ENCODE measurements around the gene ATF7. TPM values are rescaled to one million over a fixed set of nuclear protein-coding genes. Genes with fewer than 3 reads are reported as not detected.

ATF7 gene
- total RNA-seq, 5 donors from 2014 or later (not counting 1 experiment from before 2014, with no cell fraction given), result 18.9 to 29.6 (median 27.1) TPM

DNA sequence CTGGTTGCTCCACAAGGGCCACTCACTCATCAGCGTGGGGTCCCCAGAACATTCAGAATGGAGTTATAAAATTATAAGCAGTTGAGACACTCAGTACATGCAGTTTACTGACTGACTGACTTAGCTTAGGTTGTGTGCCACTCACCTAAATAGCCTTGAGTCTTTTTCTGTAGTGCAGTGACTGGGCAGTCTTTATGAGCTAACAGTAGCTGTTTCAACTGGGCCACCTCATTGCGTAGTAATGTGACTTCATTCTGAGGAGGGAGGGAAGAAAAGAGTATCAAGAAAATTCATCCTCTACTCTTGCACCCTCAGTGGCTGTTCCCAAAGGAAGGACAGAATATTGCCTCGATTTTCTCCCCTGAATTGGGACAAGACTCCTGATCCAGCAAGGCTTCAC, 103.1 kb downstream of the ATF7 start:
- DNase-seq, result no peak
- Histone ChIP-seq H3K27ac (ENCODE audit: low read length) (no peak overlapping the region), H3K4me1 (ENCODE audit: control insufficient read depth in 1 of 2, extremely low read depth in 1 of 2, insufficient read depth in 2 of 2, low read length in 2 of 2) (no peaks in the 10 kb centered on the region), H3K36me3 (ENCODE audit: control insufficient read depth in 2 of 2, extremely low read depth in 1 of 2, insufficient read depth in 1 of 2, low read length in 1 of 2) (peaks cover 3 to 61% of the 10 kb centered on the region in 2 donors), H3K27me3 (replicated peaks in 1 of 2; ENCODE audit: control insufficient read depth in 2 of 2, extremely low read depth in 1 of 2, insufficient read depth in 2 of 2, low read length in 1 of 2) (no peaks in the 10 kb centered on the region), H3K4me3 (ENCODE audit: control insufficient read depth in 1 of 2, extremely low read depth in 1 of 2, low read length in 1 of 2) (no peak overlapping the region), H3K9me3 (no peaks in the 10 kb centered on the region)
- H3K4me1 Mint-ChIP-seq, result no peaks in the 10 kb centered on the region
- H3K27ac Mint-ChIP-seq, result no peak overlapping the region
- no peak overlapping the region for H3K4me3 Mint-ChIP-seq
- ATAC-seq (replicated peaks in 1 of 4), result no peak
- POLR2A ChIA-PET, result no interaction called here
- peaks cover 51% of the 10 kb centered on the region for H3K36me3 Mint-ChIP-seq
- no peaks in the 10 kb centered on the region for H3K9me3 Mint-ChIP-seq
- no peaks in the 10 kb centered on the region for H3K27me3 Mint-ChIP-seq
- WGBS (ENCODE audit: insufficient coverage), result 83% methylated on average over 1 of the region's 3 CpGs
- CTCF ChIA-PET, result interaction anchor here in 1 of 2 donors (1.5 kb wide), 1 partner anchor 20 kb away, joined by 3 read pairs; no protein-coding TSS in a partner anchor

DNA sequence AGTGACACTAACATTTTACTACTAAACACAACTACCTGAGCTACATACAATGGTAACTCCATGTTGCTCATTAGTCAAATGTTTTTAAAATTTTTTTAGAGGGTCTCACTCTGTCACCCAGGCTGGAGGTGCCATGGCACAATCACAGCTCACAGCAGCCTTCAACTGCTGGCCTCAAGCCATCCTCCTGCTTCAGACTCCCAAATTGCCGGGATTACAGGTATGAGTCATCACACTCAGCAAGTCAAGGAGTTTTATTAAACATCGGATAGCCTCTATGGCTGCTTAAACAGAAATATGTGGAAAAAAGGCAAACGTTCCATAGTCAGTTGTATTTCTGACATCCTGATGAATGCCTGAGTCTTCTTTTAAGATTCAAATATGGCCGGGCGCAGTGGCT, 107.8 kb downstream of the ATF7 start:
- H3K4me3 Mint-ChIP-seq, result no peak overlapping the region
- no peak overlapping the region for H3K27ac ChIP-seq (ENCODE audit: low read length)
- H3K36me3 Mint-ChIP-seq, result peaks cover 55% of the 10 kb centered on the region
- H3K36me3 ChIP-seq (ENCODE audit: control insufficient read depth in 2 of 2, extremely low read depth in 1 of 2, insufficient read depth in 1 of 2, low read length in 1 of 2), result peaks cover 6 to 79% of the 10 kb centered on the region in 2 donors
- no peaks in the 10 kb centered on the region for H3K9me3 Mint-ChIP-seq
- no peak for DNase-seq
- ChIA-PET POLR2A (no interaction called here), CTCF (no interaction called here)
- WGBS (ENCODE audit: insufficient coverage), result 100% methylated on average over 5 of the region's 5 CpGs
- no peak for ATAC-seq (replicated peaks in 1 of 4)
- no peak overlapping the region for H3K27ac Mint-ChIP-seq
- H3K4me1 Mint-ChIP-seq, result no peaks in the 10 kb centered on the region
- H3K4me1 ChIP-seq (ENCODE audit: control insufficient read depth in 1 of 2, extremely low read depth in 1 of 2, insufficient read depth in 2 of 2, low read length in 2 of 2), result no peaks in the 10 kb centered on the region
- H3K27me3 ChIP-seq (replicated peaks in 1 of 2; ENCODE audit: control insufficient read depth in 2 of 2, extremely low read depth in 1 of 2, insufficient read depth in 2 of 2, low read length in 1 of 2), result no peaks in the 10 kb centered on the region
- H3K27me3 Mint-ChIP-seq, result no peaks in the 10 kb centered on the region
- H3K9me3 ChIP-seq, result no peaks in the 10 kb centered on the region
- no peak overlapping the region for H3K4me3 ChIP-seq (ENCODE audit: control insufficient read depth in 1 of 2, extremely low read depth in 1 of 2, low read length in 1 of 2)

DNA sequence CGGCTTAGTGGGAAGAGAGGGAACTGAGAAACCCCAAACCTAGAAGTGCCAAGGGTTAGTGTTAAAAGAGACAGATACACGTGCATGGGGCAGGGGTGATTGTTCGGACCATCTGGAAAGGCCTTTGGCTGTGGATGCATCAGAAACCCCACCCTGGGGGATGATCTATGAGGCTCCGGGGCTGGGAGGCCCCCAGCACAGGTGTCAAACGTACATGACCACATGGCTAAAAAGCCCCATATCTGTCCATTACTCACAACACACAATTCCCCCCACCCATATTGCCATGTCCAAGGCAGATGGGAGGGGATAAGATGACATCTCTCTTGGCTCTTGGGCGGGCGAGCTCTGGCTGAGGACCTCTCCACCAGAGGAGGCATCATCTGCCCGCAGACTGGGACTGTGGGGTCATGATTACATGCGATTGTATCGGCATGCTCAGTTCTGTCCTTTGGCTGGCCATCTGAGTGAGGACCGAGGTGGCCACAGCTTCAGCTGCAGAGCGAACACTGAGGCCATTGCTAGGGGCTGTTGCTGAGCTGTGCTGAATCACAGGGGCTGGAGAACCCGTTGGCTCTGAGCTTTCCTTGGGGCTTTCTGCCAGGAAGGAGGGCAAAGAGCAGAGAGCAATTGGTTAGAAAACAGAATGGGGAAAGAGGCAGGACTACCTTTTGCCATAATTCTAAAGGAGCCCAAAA, 109.3 kb downstream of the ATF7 start:
- Mint-ChIP-seq H3K36me3 (peaks cover 46% of the 10 kb centered on the region), H3K4me3 (no peak overlapping the region), H3K27ac (no peak overlapping the region), H3K4me1 (no peaks in the 10 kb centered on the region), H3K27me3 (no peaks in the 10 kb centered on the region), H3K9me3 (no peaks in the 10 kb centered on the region)
- 90% methylated on average over 8 of the region's 13 CpGs for WGBS (ENCODE audit: insufficient coverage)
- peaks cover 7 to 81% of the 10 kb centered on the region in 2 donors for H3K36me3 ChIP-seq (ENCODE audit: control insufficient read depth in 2 of 2, extremely low read depth in 1 of 2, insufficient read depth in 1 of 2, low read length in 1 of 2)
- H3K27me3 ChIP-seq (replicated peaks in 1 of 2; ENCODE audit: control insufficient read depth in 2 of 2, extremely low read depth in 1 of 2, insufficient read depth in 2 of 2, low read length in 1 of 2), result no peaks in the 10 kb centered on the region
- ChIA-PET CTCF (interaction anchor here in 1 of 2 donors (1.7 kb wide), 1 partner anchor 16 kb away, joined by 4 read pairs; the partner anchor contains the start of gene TARBP2), POLR2A (no interaction called here)
- no peaks in the 10 kb centered on the region for H3K9me3 ChIP-seq
- DNase-seq (no peak), ATAC-seq (replicated peaks in 1 of 4) (no peak)
- H3K4me3 ChIP-seq (ENCODE audit: control insufficient read depth in 1 of 2, extremely low read depth in 1 of 2, low read length in 1 of 2), result no peak overlapping the region
- H3K27ac ChIP-seq (ENCODE audit: low read length), result no peak overlapping the region
- H3K4me1 ChIP-seq (ENCODE audit: control insufficient read depth in 1 of 2, extremely low read depth in 1 of 2, insufficient read depth in 2 of 2, low read length in 2 of 2), result no peaks in the 10 kb centered on the region

DNA sequence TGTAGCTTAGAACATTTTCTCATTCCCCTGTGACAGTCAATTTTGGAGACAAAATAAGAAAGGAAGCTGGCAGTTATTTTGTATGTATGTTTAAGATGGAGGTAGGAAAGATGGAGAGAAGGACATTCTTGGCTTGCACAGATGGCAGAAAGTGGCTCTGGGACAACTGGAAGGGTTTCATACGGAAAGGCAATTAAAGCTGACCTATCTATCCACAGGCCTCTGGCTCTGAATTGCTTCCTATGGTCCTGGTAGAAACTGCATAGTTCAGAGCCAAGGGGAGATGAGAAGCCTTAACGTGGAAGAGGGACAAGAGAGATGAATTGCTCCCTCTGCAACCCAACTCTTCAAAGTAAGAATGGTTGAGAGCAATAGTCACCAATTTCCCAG, 110.9 kb downstream of the ATF7 start:
- DNase-seq, result no peak
- no CpG with 5 or more reads among the region's 2 CpGs for WGBS (ENCODE audit: insufficient coverage)
- CTCF ChIA-PET, result interaction anchor here in 1 of 2 donors (0.6 to 1.7 kb wide), 2 partner anchors 14 to 60 kb away, joined by 3 to 4 read pairs; partner anchors contain the start of gene TARBP2
- ATAC-seq (replicated peaks in 1 of 4), result no peak
- Mint-ChIP-seq H3K4me1 (no peaks in the 10 kb centered on the region), H3K9me3 (no peaks in the 10 kb centered on the region), H3K27ac (peak overlapping the region in 1 of 2 donors; percentile 16), H3K36me3 (peaks cover 41% of the 10 kb centered on the region), H3K4me3 (no peak overlapping the region), H3K27me3 (no peaks in the 10 kb centered on the region)
- Histone ChIP-seq H3K27ac (ENCODE audit: low read length) (no peak overlapping the region), H3K4me1 (ENCODE audit: control insufficient read depth in 1 of 2, extremely low read depth in 1 of 2, insufficient read depth in 2 of 2, low read length in 2 of 2) (no peaks in the 10 kb centered on the region), H3K4me3 (ENCODE audit: control insufficient read depth in 1 of 2, extremely low read depth in 1 of 2, low read length in 1 of 2) (no peak overlapping the region), H3K27me3 (replicated peaks in 1 of 2; ENCODE audit: control insufficient read depth in 2 of 2, extremely low read depth in 1 of 2, insufficient read depth in 2 of 2, low read length in 1 of 2) (no peaks in the 10 kb centered on the region), H3K9me3 (no peaks in the 10 kb centered on the region), H3K36me3 (ENCODE audit: control insufficient read depth in 2 of 2, extremely low read depth in 1 of 2, insufficient read depth in 1 of 2, low read length in 1 of 2) (peaks cover 9 to 77% of the 10 kb centered on the region in 2 donors)
- POLR2A ChIA-PET, result no interaction called here

DNA sequence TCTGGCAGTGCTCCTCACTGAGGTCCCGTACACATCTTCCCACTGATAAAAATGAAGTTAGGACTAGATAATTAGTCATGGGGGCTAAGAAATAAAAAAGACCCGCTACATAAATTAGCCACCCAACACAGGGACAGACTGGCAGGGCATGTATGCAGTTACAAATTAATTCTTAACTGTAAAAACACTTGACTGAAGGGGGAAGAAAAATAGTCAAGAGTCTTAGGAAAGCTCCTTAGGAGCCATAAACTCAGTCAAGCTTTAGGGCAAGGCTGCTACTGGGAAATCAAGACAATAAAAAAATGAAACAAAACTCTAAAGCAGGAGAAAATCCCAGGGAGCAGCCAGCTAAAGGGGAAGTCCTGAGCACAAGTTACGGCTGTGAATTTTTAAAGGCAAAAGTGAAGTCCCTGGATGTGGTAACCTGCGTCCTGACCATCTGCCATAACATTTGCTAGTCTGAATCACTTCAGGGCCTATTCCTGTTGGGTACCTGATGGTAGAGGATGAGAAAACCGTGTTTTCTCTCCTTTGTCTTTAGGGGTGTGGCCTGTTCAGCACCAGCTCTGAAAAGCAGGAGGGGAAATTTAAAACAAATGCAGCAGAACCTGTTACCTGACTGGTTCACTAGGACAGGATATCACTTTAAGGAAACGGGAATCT, 111.4 kb downstream of the ATF7 start:
- H3K27me3 Mint-ChIP-seq, result no peaks in the 10 kb centered on the region
- Histone ChIP-seq H3K27me3 (replicated peaks in 1 of 2; ENCODE audit: control insufficient read depth in 2 of 2, extremely low read depth in 1 of 2, insufficient read depth in 2 of 2, low read length in 1 of 2) (no peaks in the 10 kb centered on the region), H3K36me3 (ENCODE audit: control insufficient read depth in 2 of 2, extremely low read depth in 1 of 2, insufficient read depth in 1 of 2, low read length in 1 of 2) (peaks cover 9 to 72% of the 10 kb centered on the region in 2 donors), H3K27ac (ENCODE audit: low read length) (no peak overlapping the region), H3K9me3 (no peaks in the 10 kb centered on the region), H3K4me3 (ENCODE audit: control insufficient read depth in 1 of 2, extremely low read depth in 1 of 2, low read length in 1 of 2) (no peak overlapping the region), H3K4me1 (ENCODE audit: control insufficient read depth in 1 of 2, extremely low read depth in 1 of 2, insufficient read depth in 2 of 2, low read length in 2 of 2) (no peaks in the 10 kb centered on the region)
- peak overlapping the region in 1 of 2 donors; percentile 28 for H3K27ac Mint-ChIP-seq
- no peaks in the 10 kb centered on the region for H3K4me1 Mint-ChIP-seq
- POLR2A ChIA-PET, result no interaction called here
- CTCF ChIA-PET, result interaction anchor here (0.6 to 1.7 kb wide), 3 partner anchors 14 to 59 kb away, joined by 3 to 4 read pairs (median 4); partner anchors contain the start of gene TARBP2 (in 1 of the 2)
- no peak overlapping the region for H3K4me3 Mint-ChIP-seq
- WGBS (ENCODE audit: insufficient coverage), result 80% methylated on average over 2 of the region's 6 CpGs
- peaks cover 38% of the 10 kb centered on the region for H3K36me3 Mint-ChIP-seq
- H3K9me3 Mint-ChIP-seq, result no peaks in the 10 kb centered on the region
- ATAC-seq (replicated peaks in 1 of 4) (no peak), DNase-seq (no peak)

DNA sequence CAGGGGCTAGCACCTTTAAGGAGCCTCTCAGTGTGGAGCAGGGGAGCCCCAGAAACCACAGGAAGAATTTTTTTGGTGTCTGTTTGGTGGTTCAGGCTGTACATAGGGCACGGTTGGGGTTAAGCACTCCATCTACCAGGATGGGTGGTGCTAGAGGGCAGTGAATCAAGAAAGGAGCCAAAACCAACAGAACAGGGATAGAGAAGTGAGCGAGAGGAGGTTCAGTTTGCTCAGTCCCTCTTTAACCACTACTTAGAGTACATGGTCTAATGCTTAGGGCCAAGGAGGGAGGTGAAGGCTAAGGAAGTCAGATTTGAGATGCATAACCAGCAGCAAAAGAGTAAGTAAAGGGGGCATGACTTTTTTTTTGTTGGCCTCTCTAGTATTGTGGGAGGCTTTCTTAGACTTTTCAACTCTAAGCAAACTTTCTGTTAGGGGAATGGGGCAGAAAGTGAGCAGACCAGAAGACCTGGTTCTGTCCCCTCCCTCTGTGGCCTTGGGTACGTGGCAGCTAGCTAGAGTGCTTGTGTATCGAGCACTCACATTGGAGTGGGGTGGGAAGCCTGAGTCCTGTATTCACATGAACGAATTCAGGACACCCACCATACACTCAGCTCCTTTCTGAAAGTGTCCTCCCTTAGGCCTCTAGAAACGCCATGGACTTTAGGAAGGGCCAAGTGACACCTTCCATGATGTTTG, 112.3 kb downstream of the ATF7 start:
- WGBS (ENCODE audit: insufficient coverage), result no CpG with 5 or more reads among the region's 6 CpGs
- Mint-ChIP-seq H3K36me3 (peaks cover 35% of the 10 kb centered on the region), H3K4me1 (peaks cover under 1 to 3% (median 3%) of the 10 kb centered on the region in 3 donors), H3K27ac (no peak overlapping the region), H3K4me3 (no peak overlapping the region), H3K9me3 (no peaks in the 10 kb centered on the region), H3K27me3 (no peaks in the 10 kb centered on the region)
- Histone ChIP-seq H3K27ac (ENCODE audit: low read length) (no peak overlapping the region), H3K36me3 (ENCODE audit: control insufficient read depth in 2 of 2, extremely low read depth in 1 of 2, insufficient read depth in 1 of 2, low read length in 1 of 2) (peaks cover 9 to 64% of the 10 kb centered on the region in 2 donors), H3K4me3 (ENCODE audit: control insufficient read depth in 1 of 2, extremely low read depth in 1 of 2, low read length in 1 of 2) (no peak overlapping the region), H3K4me1 (ENCODE audit: control insufficient read depth in 1 of 2, extremely low read depth in 1 of 2, insufficient read depth in 2 of 2, low read length in 2 of 2) (peaks cover 0 to 2% of the 10 kb centered on the region in 2 experiments), H3K9me3 (no peaks in the 10 kb centered on the region), H3K27me3 (replicated peaks in 1 of 2; ENCODE audit: control insufficient read depth in 2 of 2, extremely low read depth in 1 of 2, insufficient read depth in 2 of 2, low read length in 1 of 2) (no peaks in the 10 kb centered on the region)
- ATAC-seq (replicated peaks in 1 of 4) (no peak), DNase-seq (no peak)
- ChIA-PET CTCF (interaction anchor here (0.6 to 1.6 kb wide), 3 partner anchors 13 to 191 kb away, joined by 3 to 5 read pairs (median 4); partner anchors contain the start of gene TARBP2 (in 1 of the 2)), POLR2A (interaction anchor here (0.6 to 0.7 kb wide), 2 partner anchors 35 to 73 kb away, joined by 3 to 10 read pairs; no protein-coding TSS in a partner anchor)
